ENCODE data around the gene THOC6. TPM values are rescaled to one million over a fixed set of nuclear protein-coding genes. Genes with fewer than 3 reads are reported as not detected.
A peak's percentile ranks its signal among the peaks of the same experiment; 100 is the strongest.
"Not testable (repeated sequence)": the region's sequence is repeated elsewhere in the genome, so short reads cannot be mapped to it uniquely, and the experiment has no call there.

The THOC6 gene
- total and polyA plus RNA-seq, 8 donors = 23.9 to 38.7 (median 26.9) TPM

DNA sequence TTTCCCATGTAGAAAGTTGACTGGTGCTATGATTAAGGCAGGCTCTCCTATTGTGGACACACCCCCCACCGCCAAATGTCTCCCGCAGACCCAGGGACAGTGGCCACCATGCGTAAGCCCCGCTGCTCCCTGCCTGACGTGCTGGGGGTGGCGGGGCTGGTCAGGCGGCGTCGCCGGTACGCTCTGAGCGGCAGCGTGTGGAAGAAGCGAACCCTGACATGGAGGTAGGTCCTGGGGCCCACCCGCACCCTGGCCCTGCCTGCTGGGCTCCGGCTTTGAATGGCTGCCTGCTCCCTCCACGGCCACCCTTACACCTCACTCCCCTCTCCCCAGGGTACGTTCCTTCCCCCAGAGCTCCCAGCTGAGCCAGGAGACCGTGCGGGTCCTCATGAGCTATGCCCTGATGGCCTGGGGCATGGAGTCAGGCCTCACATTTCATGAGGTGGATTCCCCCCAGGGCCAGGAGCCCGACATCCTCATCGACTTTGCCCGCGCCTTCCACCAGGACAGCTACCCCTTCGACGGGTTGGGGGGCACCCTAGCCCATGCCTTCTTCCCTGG, 26.2 kb downstream of the THOC6 start:
- DNase-seq (no peak), ATAC-seq (no peak)
- peak overlapping the region in 1 of 2 donors; percentile 3 for H3K4me3 ChIP-seq
- no peaks in the 10 kb centered on the region for H3K36me3 ChIP-seq
- H3K9me3 ChIP-seq = no peaks in the 10 kb centered on the region
- peaks cover 40 to 54% of the 10 kb centered on the region in 2 donors for H3K27me3 ChIP-seq
- intact Hi-C loops (cut with DNase I) = no loop called here
- peaks cover 15 to 66% of the 10 kb centered on the region in 2 donors for H3K4me1 ChIP-seq
- peak overlapping the region in 1 of 2 donors; percentile 86 for H3K27ac ChIP-seq
- TF ChIP-seq, protein P1, sequence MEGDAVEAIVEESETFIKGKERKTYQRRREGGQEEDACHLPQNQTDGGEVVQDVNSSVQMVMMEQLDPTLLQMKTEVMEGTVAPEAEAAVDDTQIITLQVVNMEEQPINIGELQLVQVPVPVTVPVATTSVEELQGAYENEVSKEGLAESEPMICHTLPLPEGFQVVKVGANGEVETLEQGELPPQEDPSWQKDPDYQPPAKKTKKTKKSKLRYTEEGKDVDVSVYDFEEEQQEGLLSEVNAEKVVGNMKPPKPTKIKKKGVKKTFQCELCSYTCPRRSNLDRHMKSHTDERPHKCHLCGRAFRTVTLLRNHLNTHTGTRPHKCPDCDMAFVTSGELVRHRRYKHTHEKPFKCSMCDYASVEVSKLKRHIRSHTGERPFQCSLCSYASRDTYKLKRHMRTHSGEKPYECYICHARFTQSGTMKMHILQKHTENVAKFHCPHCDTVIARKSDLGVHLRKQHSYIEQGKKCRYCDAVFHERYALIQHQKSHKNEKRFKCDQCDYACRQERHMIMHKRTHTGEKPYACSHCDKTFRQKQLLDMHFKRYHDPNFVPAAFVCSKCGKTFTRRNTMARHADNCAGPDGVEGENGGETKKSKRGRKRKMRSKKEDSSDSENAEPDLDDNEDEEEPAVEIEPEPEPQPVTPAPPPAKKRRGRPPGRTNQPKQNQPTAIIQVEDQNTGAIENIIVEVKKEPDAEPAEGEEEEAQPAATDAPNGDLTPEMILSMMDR (IDR thresholded peaks at IDR 0.05) = no peak

DNA sequence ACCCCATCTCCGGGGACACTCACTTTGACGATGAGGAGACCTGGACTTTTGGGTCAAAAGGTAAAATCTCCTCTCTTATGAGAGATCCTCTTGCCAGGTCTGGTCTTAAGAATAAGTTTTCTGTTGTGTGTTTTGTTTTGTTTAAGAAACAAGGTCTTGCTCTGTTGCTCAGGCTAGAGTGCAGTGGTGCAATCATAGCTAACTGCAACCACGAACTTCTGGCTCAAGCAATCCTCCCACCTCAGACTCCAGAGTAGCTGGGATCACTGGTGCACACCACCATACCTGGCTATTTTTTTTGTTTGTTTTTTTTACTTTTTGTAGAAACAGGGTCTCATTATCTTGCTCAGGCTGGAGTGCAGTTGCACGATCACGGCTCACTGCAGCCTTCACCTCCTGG, 26.7 kb downstream of the THOC6 start:
- intact Hi-C loops (cut with DNase I) = no loop called here
- Histone ChIP-seq H3K27ac (peak overlapping the region in 1 of 2 donors; percentile 86), H3K27me3 (peaks cover 35 to 49% of the 10 kb centered on the region in 2 donors), H3K4me3 (peak overlapping the region in 1 of 2 donors; percentile 3), H3K36me3 (no peaks in the 10 kb centered on the region), H3K4me1 (peaks cover 12 to 66% of the 10 kb centered on the region in 2 donors), H3K9me3 (no peaks in the 10 kb centered on the region)
- TF ChIP-seq, protein P1 (IDR thresholded peaks at IDR 0.05) = no peak
- ATAC-seq (no peak), DNase-seq (no peak)

DNA sequence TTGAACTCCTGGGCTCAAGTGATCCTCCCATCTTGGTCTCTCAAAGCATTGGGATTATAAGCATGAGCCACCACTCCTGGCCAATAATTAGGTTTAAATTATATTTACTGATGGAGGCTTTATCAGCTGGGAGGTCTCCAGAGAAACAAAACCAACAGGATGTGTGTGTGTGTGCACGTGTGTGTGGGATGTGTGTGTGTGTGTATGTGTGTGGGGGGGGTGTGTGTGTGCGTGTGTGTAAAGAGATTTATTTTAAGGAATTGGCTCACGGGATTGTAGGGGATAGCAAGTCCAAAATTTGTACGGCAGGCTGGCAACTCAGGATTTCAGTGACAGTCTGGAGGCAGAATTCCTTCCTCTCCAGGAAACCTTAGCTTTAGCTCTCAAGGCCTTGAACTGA, 27.2 kb downstream of the THOC6 start:
- intact Hi-C loops (cut with DNase I) = no loop called here
- no peak for DNase-seq
- H3K9me3 ChIP-seq = no peaks in the 10 kb centered on the region
- H3K4me1 ChIP-seq = peaks cover 7 to 64% of the 10 kb centered on the region in 2 donors
- peak overlapping the region in 1 of 2 donors; percentile 3 for H3K4me3 ChIP-seq
- H3K36me3 ChIP-seq = no peaks in the 10 kb centered on the region
- ATAC-seq = no peak
- TF ChIP-seq, protein P1 (IDR thresholded peaks at IDR 0.05) = no peak
- H3K27ac ChIP-seq = peak overlapping the region in 1 of 2 donors; percentile 86
- peaks cover 30 to 44% of the 10 kb centered on the region in 2 donors for H3K27me3 ChIP-seq

DNA sequence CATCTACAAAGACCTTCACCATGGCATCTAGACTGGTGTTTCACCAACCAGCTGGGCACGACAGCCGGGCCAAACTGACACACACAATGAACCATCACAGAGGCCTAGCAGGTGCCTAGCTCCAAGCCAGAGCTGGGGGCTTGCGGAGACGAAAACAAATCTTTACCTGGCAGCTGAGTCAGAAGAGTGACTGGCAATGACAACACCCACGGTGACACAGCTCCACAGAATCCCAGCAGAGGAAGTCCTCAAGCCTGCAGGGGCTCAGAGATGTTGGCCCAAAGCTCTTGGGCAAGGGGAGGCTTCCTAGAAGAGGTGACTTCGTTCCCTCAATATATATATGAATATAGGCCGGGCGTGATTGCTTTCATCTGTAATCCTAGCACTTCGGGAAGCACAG, 27.7 kb downstream of the THOC6 start:
- H3K4me3 ChIP-seq = no peak overlapping the region
- DNase-seq (no peak), ATAC-seq (no peak)
- H3K36me3 ChIP-seq = no peaks in the 10 kb centered on the region
- peaks cover 25 to 39% of the 10 kb centered on the region in 2 donors for H3K27me3 ChIP-seq
- TF ChIP-seq, protein P1 (IDR thresholded peaks at IDR 0.05) = no peak
- no peaks in the 10 kb centered on the region for H3K9me3 ChIP-seq
- peak overlapping the region in 1 of 2 donors; percentile 86 for H3K27ac ChIP-seq
- intact Hi-C loops (cut with DNase I) = no loop called here
- peaks cover 2 to 64% of the 10 kb centered on the region in 2 donors for H3K4me1 ChIP-seq

DNA sequence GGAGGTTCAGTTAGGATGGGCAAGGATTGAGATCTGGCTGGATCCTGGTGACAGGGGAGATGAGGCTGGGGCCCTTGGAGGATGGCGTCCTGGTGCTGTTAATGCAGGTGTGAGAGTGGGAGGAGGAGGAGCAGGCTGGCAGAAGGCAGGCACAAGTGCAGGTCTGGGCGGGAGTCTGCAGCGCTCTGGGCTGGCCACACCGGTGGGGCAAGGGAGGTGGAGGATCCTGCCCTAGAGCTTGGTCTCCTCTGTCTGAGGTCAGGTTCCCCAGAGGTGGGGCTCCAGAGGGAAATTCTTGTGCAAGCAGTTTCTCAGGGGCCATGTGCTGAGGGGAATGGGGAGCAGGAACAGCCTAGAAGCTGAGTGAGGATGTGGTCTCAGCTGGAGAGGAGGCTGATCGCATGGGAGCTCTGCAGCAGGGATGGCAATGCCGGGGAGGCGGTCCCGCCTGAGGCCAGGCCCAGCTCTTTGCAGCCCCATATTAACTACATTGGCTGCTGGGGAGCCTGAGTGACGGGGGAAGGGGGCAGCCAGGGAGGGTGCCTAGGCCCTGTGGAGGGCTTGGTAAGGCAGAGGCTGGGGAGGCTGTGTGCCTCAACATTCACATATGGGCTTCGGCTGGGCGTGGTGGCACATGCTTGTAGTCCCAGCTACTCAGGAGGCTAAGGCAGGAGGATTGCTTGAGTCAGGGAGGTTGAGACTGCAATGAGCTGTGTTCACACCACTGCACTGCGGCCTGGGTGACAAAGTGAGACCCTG, 28.9 kb downstream of the THOC6 start:
- intact Hi-C loops (cut with DNase I); H3K4me3 ChIP-seq; H3K36me3 ChIP-seq; ATAC-seq; H3K9me3 ChIP-seq; DNase-seq: not testable (repeated sequence)
- H3K4me1 ChIP-seq = peaks cover 0 to 71% of the 10 kb centered on the region in 2 donors
- peaks cover 14 to 27% of the 10 kb centered on the region in 2 donors for H3K27me3 ChIP-seq
- H3K27ac ChIP-seq = peak overlapping the region in 1 of 2 donors; percentile 86

DNA sequence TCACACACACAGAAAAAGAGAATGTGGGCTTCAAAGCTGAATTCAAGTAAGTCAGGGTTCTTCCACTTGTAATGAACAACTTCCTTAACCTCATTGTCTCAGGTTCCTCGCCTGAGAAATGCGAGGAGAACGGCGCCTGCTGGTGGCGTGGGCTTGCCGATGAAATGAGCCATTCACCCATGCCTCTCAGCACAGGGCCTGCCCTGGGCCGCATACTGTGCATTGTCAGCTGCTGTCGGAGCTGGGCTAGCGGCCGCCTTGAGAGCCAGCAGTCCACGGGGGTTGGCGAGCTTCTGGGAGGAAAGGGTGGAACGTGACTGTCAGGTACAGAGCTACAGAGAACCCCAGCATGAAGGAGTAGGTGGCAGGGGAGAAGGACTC, 29.5 kb downstream of the THOC6 start:
- ATAC-seq; intact Hi-C loops (cut with DNase I); DNase-seq; H3K36me3 ChIP-seq; H3K4me3 ChIP-seq; H3K9me3 ChIP-seq: not testable (repeated sequence)
- peak overlapping the region in 1 of 2 donors; percentile 86 for H3K27ac ChIP-seq
- peaks cover 14 to 21% of the 10 kb centered on the region in 2 donors for H3K27me3 ChIP-seq
- H3K4me1 ChIP-seq = peaks cover 6 to 72% of the 10 kb centered on the region in 2 donors

Data from left lung (tissue), 10 donors.